HG03139 (cell line): ENCODE measurements around the gene TMEM72.

Experiments
- ATAC-seq: cut with Tn5 transposase; IDR thresholded peaks from one replicate; pipeline ENCODE4 v1.9.1; 2021; ENCODE audit not compliant: unreplicated experiment

TMEM72 gene

DNA sequence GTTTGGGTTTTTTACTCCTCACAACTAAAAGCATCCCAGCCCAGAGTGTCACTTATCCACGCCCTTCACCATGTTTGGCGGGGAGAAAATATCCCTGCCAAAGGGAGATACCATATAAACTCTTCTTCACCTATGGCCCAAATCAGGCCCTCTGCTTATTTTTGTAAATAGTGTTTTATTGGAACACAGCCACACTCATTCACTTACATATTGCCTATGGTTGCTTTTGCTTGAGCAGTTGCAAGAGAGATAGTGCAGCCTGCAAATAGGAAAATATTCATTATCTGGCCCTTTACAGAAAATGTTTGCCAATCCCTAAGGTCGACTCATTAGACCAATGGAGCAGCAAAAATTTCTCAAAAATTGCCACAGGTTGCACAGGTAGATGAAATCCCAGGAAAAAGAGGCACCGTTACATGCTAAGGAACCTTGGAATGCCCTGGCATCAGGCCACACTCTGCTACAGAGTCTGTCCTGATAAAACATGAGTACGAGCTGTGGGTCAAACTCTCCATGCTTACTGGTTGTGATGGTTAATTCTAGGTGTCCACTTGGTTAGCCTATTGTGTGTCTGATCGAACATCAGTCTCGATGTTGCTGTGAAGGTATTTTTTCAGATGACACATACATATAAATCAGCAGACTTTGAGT lies 40.6 kb downstream of the TMEM72 start:
- no peak for ATAC-seq

DNA sequence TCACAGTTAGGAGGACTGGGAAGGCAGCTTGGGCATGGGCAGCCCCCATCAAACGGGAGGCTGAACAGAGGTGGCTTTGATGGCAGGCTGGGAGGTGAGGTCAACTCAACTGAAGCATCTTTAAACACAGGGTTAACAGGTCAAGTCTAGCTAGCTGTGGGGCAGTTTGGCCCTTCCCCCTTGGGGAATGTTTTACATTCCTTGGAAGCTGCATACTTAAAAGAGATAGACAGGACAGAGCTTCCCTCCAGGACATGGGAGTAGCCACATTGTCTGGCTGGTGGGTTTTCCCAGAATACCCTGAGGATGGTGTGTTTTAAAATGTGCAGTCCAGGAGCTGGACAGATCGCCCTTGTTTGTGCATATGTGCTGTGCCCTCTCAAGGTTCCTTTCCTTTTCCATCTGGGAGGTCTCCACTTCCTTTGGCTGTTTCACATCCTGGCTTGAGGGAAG lies 41.7 kb downstream of the TMEM72 start:
- ATAC-seq = no peak

DNA sequence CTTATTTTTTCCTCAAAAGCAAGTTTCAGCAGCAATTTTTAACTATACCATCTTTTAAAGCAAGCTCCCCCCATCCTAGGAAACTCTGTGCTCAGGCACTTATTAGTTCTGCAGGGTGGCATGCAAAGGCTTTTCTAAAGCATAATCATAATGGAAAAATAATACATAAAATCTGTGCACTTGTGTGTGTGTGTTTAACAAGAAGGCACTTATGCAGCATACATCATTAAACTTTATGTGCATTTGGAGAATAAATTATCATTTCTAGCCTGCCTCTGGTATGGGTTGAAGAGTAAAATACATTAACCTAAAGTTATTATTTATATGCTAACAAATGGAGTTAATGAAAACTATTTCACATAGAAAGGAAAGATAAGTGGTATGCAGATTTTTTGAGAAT lies 42.9 kb downstream of the TMEM72 start:
- ATAC-seq = no peak

DNA sequence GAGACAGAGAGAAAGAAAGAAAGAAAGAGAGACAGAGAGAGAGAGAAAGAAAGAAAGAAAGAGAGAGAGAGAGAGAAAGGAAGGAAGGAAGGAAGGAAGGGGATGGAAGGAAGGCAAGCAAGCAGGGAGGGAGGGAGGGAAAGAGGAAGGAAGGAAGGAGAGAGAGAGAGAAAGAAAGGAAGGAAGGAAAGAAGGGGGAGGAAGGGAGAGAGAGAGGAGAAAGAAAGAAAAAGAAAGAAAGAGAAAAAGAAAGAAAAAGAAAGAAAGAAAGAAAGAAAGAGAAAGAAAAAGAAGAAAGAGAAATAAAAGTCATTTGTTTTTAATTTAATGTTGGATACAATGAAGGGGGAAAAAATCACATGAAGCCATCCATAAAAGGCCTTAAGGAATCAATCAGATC lies 43.8 kb downstream of the TMEM72 start:
- no peak for ATAC-seq

DNA sequence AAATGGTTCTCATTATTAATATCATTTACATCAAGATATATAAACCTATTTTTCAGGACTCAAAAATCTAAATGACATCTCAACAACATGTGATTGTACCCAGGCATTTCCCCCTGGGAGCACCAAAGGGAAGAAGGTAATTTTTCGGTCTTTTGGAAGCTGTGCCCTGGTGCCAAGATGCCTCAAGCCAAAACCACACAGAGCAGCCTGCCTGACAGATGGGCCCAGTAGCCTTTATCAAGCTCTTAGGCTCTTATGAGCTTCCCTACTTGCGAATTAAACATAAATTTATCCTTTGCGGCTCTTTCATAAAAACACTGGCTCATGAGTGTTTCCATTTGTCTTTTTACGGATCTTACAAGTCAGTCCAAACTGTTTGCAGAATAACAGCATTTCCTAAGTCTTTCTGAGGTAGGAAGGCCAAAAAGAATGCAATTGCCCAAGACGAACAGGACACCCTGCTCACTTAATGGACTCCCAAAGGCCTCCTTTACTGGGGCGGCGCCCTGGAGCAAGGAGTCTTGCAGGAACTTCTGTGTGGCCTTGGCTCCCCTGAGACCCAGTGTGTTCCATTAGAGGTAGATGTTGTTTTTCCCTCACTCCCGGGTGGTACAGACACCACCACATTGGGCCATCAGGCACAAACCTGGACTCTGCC lies 44.4 kb downstream of the TMEM72 start:
- ATAC-seq = no peak

DNA sequence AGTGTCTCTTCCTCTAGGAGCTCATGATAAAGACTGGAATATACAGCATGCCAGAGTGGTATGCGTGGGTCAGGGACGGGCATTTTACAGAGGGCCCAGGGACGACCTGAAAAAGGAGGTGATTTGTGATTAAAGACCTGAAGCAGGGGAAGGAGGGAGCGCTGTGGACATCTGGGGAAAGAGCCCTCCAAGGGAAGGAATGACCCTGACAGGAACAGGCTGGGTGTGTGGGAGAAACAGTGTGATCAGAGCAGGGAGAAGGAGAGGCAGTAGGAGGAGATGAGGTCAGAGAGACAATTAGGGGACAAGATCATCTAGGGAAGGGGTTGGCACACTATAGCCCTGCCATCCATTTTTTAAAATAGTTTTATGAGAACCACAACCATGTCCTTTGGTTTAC lies 45.1 kb downstream of the TMEM72 start:
- no peak for ATAC-seq

DNA sequence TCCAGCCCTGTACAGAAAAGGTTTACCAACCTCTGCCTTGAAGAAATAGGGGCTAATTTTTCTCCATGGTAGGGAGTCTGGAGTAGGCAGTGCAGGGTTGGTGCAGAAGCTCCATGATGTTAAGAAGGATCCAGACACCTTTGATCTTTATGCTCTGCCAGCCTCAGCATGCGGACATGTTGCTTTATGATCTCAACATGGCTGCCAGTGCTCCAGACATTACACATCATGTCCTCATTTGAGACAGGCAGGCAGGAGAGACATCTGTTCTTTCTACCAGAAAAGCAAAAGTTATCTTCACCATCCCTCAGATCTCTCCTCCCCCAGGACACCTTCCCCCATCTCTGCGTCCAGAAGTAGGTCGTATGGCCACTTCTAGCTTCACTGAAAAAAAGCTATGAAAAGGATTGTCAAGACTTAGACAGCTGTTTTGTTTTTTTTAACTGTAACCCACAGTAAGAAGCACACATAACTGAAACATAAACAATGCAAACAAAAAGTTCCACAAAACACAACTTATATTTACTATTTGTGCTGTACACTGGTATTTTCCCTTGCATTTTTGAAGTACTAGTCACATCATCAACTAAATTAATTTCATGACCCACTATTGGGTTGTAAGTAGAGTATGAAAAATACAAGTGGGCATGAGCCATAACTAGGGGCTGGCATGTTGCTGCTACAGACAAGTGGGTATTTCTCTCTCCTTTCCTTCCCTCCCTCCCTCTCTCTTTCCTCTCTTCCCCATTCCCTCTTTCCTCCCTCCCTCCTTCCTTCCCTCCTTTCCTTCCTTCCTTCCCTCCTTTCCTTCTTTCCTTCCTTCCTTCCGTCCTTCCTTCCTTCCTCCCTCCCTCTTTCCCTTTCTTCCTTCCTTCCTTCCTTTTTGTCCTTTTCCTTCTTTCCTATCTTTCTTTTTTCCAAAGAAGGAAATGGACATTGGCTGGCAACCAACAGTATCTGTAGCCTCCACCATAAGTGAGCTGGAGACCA lies 45.9 kb downstream of the TMEM72 start:
- ATAC-seq = no peak

DNA sequence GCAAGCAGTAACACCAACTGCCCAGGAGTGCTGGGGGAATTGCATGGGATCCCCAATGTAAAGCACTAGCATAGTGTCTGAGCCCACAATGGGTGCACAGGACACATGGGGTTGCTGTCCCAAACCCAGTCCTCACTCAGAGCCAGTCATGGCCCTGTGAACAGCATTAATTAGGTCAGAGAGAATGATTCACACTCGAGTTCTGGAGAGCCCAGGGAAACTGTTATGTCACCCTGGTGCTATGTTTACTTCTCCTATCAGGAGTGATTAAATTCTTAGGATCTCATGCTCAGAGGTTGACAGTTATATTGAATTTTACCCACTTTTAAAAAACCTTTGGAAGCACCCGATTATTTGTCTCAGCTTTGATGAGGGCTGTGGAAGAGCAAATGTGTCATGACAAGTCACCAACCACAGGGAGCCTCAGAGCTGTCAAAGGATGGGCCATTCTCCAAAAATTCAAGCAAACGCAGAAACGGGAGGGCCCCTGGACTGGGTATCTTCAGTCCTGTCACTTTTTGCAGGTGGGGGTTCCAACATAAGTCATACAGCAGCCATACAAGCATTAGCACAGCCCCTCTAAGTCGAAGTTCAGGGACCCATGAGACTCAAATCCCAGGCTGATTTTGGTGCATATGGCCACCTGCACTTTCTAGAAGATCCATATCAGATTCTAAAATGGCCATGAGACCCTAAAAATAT lies 47.2 kb downstream of the TMEM72 start:
- ATAC-seq = no peak

DNA sequence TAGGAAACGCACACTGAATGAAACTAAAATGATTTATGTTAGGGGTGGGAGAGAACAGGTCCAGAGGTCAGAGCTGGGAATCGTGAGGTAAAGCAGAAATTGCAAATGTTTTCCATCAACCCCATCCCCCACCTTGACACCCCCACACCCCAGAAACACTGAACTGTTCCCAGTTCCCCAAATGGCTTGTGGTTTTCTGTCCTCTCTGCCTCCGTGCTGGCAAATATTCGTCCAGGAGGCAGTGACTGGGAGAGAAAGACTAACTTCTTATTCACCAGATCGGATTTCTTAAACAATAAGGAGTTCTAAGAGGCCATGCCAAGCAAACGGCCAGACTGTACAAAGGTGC lies 47.7 kb downstream of the TMEM72 start:
- no peak for ATAC-seq

DNA sequence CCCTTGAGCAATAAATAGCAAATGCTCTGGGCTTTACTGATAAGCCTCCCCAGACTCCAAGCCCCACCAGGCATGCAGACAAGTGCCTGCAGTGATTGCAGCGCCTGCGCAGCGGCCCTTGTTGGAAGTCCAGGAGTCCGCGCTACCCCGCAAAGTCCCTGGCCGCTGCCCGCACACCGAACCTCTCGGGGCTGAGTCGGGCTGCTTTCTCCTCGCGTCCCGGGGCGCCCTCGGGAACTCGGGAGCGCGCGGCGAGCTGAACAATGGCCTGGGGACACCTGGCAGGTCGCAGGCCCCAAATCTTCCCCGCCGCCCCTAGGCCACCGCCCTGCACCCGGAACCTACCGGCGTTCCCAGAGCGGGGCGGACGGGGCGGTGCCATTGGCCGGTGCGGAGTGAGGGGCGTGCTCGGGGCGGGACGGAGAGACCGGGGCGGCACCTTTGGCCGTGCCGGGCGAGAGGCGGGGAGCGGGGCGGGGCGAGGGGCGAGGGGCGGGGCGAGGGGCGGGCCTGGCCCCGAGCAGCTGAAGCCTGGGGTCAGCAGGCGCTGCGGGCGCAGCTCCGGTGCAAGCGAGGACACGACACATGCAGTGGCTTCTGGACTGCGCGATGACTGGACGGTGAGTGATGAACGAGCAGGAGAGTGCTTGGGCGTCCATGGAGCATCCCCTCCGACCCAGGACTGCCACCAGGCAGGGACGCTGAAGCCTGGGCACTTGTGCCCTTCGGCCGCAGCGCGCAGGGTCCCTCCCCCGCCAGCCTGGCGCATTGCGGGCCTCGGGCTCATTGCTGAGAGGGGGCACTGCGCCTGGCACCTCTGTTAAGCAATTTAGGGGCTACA lies 48.3 kb downstream of the TMEM72 start, which contains the start of gene RASSF4:
RASSF4 (plus strand) TSS at position 556 of the 841 bp plus-strand sequence. CDS start 10,401 bp downstream, outside the sequence.
- peak; percentile 95 for ATAC-seq

DNA sequence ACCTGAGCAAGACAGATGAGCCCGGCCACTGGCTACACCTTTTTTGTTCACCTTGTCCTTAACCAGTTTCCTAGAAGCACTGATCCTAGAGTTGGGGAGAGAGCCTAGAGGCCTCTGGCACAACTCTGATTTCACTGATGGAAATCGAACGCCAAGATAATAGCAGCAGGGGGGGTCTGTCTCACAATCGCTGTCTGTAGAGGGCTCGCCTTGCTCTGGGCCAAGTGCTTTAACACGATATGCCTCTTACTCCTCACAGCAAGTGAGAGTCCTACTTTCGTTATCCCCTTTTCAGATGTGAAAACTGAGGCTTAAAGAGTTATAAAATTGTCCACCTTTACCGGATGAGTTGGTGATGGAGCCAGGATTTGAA lies 48.9 kb downstream of the TMEM72 start:
- no peak for ATAC-seq

DNA sequence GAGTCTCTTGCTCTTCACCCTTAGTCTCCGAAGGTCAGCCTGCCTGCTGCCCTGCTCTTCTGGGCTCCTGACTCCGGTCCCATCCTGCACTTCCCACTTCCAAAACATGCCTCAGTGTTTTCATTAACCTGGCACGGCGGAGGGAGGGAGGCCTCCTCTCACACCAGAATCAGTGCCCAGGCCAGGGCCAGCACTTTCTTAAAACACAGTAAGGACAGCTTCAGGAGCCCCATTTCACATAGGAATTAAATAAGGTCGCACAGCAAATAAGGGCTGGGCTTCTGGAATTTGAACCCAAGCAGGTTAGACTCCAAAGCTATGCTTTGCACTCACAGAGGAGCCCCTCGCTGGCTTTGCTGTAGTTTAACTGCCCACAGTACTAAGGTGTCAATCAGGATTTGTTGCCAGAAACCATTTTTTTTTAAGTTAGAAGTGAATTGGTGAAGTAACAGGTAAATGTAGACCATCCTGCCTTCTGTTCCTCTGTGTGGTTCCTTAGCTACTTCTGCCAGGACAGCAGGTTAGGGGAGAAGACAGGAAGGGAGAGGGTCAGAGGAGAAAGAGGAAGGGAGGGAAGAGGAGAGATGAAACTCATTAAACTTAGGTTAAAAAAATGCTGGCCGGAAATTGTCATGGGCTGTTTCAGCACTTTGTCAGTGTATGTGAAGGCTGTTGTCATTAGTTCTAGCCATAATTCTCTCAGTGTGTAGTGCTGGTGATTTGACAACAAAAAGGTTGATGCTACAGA lies 49.5 kb downstream of the TMEM72 start:
- ATAC-seq = no peak

DNA sequence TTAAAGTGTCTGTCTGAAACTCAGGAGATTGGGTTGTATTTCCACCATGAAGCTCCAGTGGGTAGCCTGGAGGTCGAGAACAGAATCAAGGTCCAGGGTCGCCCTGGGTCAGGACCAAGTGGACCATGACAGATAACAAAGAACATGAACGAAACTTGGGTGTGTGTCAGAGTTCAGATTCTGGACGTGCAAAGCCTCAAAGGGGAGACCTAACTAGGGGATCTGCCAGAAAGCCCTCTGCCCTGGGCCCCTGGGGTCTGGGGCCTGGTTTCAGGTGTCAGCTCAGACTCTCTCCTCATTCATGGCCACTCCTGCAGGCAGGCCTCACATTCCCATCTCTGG lies 50.1 kb downstream of the TMEM72 start:
- ATAC-seq = no peak

DNA sequence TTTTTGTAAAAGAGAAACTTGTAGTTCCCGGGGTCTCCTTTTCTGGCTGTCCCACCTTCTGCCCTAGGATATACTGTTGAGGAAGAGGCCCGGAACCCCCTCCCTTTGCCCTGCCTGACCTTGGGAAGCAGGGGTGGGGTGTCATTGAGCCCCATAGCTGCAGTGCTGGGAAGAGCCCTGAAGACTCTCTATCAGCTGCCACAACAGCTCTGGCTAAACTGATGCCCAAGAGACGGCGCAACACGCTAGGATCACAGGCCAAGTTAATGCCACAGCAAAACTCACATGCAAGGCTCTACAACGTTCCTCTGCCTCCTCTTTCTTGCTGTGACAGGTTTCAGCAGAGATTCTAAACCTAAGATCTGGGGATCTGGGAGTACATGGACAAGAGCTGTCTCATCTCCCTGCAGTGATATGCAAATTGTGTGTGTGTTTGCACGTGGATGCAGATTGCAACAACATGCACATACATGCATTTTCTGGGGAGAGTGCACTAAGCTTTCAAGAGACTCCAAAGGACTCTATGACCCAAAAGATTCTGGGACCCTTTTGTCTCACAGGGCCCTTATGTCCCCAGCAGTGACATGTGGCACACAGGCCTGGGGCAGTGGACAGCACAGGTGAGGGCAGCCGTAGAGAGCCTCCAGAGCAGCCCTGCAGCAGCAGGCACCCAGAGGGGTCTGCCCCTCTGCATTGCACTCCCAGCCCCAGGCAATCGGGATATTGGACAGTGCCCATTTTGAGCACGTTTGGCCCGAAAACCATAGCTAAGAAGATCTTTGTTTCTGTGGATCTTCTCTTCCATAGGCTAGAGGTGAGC lies 51.0 kb downstream of the TMEM72 start:
- no peak for ATAC-seq

DNA sequence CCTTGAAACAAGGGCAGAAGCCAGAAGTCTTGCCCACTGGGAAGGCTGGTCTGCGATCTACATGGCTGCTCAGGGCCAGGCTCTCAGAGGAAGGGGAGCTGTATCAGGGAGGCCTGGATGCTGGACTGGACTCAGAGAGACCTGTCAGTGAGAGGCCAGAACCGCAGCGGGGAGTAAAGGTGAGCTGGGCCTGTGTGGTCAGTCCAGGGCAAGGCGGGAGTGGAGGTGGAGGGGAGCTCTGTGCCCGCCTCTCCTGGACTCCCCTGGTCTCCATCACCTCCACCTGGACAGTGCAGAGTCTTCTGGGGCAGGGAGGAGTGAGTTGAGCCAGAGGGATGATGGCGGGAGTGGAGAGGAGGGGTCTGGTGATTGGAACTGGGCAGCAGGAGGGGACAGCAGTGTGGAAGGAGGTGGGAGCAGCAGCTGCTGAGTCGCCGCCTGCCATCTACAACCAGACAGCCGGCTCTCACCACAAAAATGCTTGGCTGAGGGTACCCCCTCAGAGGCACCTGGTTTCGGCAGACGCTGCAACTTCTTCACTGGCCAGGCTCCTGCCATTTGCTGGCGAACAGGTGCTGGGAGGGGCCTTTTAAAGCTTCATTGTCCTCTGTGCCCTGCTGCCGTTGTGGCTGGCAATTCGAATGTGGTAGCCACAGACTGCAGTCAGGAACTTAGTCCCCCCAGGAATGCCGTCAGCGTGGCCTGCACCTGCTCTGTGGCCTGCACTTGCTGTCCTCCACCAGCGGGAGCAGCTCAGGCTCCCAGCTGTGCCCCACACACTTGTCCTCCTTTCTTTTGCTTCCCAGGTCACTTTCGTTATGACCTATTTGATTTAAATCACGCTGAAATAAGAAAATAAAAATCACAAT lies 52.0 kb downstream of the TMEM72 start:
- no peak for ATAC-seq

DNA sequence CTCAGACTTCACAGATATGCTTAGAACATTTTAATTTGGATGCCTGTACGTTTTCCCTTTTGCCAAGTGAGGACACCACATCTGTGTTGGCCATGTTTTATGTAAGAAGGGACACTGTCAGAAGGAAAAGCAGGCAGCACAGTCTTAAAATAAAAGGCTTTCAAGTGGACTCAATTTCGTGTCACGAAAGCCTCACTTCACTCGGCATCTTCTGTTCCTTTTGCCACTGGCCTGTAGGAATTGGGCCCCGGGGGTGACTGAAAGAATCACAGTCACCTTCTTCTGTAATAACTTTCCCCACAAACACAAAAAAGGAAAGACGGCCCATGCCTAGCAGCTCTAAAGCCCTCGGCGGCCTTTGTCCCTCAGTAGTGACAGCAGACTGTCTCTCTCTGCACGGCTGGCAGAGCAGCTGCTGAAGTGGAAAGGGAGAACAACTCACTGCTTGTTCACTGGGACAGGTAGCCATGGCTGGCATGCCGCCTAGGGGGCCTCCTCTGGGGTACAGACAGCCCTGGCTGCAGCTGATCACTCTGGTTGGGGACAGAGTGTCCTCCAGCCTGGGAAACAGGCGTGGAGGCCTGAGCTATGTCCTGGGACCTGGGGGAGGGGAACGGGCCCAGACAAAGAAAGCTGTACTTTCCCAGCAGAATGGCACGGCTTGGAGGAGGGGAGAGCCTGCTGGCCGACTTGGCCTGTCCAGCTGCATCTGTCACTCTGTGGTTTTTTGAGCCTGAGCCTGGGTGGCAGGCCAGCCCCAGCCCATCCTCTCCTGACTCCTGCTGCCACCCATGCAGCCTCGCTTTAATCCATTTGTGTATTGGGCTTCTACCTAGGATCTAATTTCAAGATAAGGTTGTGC lies 52.9 kb downstream of the TMEM72 start:
- no peak for ATAC-seq

DNA sequence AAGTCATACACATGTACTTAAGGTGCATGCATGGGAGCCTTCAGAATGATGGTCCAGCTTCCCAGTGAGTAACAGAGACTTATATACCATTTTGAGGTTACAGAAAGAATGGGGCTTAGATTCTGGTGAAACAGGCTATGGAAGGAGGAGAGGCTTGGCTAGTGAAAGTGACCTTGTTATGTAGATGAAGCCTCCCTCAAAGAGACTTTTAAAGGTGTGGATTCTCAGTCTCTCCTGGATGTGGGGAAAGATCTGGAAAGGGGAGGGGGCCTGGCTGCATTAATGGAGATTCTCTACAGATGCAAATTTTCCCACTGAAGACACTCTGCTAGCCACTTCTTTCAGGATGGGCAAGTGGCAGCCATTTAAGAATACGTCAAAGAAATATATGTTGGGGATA lies 54.0 kb downstream of the TMEM72 start:
- no peak for ATAC-seq
